Neural progenitor cell (in vitro differentiated cells): ENCODE data around the gene ART1. TPM values are rescaled to one million over a fixed set of nuclear protein-coding genes. Genes with fewer than 3 reads are reported as not detected.

ENCODE experiments used
- DNase-seq: peaks from one replicate; pipeline ENCODE4 v3.0.0-alpha.2; 2016; ENCODE audit warnings: low spot score
- H2AFZ ChIP-seq: fragments of 200-600 bp; sonication (generic); replicated peaks from 2 replicates; pipeline ENCODE4 v1.6.1; 2016; ENCODE audit warnings: antibody characterized with exemption
- H3F3A ChIP-seq: fragments of 200-600 bp; sonication (generic); 2 replicates; pipeline ENCODE4 v1.6.1; 2016; ENCODE audit warnings: antibody characterized with exemption, low read depth
- H3K27ac ChIP-seq: fragments of 200-600 bp; sonication (generic); 2 replicates; pipeline ENCODE4 v1.5.1; 2016; ENCODE audit warnings: mild to moderate bottlenecking
- H3K27me3 ChIP-seq: fragments of 200-600 bp; sonication (generic); 2 replicates; pipeline ENCODE4 v1.6.1; 2016; ENCODE audit warnings: mild to moderate bottlenecking, moderate library complexity
- H3K36me3 ChIP-seq: fragments of 200-600 bp; sonication (generic); 2 replicates; pipeline ENCODE4 v1.5.1; 2016
- H3K4me1 ChIP-seq: fragments of 200-600 bp; sonication (generic); 2 replicates; pipeline ENCODE4 v1.6.1; 2016; ENCODE audit warnings: mixed run types
- H3K4me2 ChIP-seq: fragments of 200-600 bp; sonication (generic); 2 replicates; pipeline ENCODE4 v1.6.1; 2016
- H3K4me3 ChIP-seq: fragments of 200-600 bp; sonication (generic); 2 replicates; pipeline ENCODE4 v1.5.1; 2016
- H3K79me2 ChIP-seq: fragments of 200-600 bp; sonication (generic); 2 replicates; pipeline ENCODE4 v1.6.1; 2016; ENCODE audit warnings: low read depth
- H3K9ac ChIP-seq: fragments of 200-600 bp; sonication (generic); 2 replicates; pipeline ENCODE4 v1.6.1; 2016
- H3K9me3 ChIP-seq: fragments of 200-600 bp; sonication (generic); 2 replicates; pipeline ENCODE4 v1.5.1; 2016; ENCODE audit warnings: low read depth
- H4K20me1 ChIP-seq: fragments of 200-600 bp; sonication (generic); 2 replicates; pipeline ENCODE4 v1.6.1; 2016; ENCODE audit warnings: low read depth
- H3K27ac Mint-ChIP-seq: 3 replicates; pipeline ENCODE4 v1.8.0; 2021; ENCODE audit warnings: mixed read lengths
- H3K27me3 Mint-ChIP-seq: 2 replicates; pipeline ENCODE4 v1.8.0; 2022; ENCODE audit warnings: low read depth, mild to moderate bottlenecking, inconsistent platforms, moderate library complexity, mixed read lengths; ENCODE audit not compliant: insufficient read depth
- H3K36me3 Mint-ChIP-seq: 3 replicates; pipeline ENCODE4 v1.8.0; 2021; ENCODE audit warnings: mixed read lengths
- H3K4me1 Mint-ChIP-seq: 3 replicates; pipeline ENCODE4 v1.8.0; 2021; ENCODE audit warnings: mixed read lengths
- H3K4me3 Mint-ChIP-seq: 3 replicates; pipeline ENCODE4 v1.8.0; 2021; ENCODE audit warnings: mild to moderate bottlenecking, moderate library complexity, mixed read lengths
- H3K9me3 Mint-ChIP-seq: 3 replicates; pipeline ENCODE4 v1.8.0; 2020; ENCODE audit warnings: mixed read lengths
- CTCF ChIP-seq: fragments of 200-600 bp; sonication (generic); IDR thresholded peaks from 2 replicates; pipeline ENCODE4 v1.5.1; 2017; ENCODE audit warnings: antibody characterized with exemption, mild to moderate bottlenecking
- EZH2 ChIP-seq: fragments of 200-600 bp; sonication (generic); IDR thresholded peaks from 2 replicates; pipeline ENCODE4 v1.6.1; 2017; ENCODE audit warnings: antibody characterized with exemption, mild to moderate bottlenecking, moderate library complexity
- EZH2phosphoT487 ChIP-seq: fragments of 200-600 bp; sonication (generic); IDR thresholded peaks from 2 replicates; pipeline ENCODE4 v1.6.1; 2017; ENCODE audit warnings: antibody characterized with exemption
- total RNA-seq: library from RNA; depleted of rRNA; stranded (reverse); fragments of >200 nt; gene quantifications from 2 replicates; pipeline ENCODE4 v1.2.3, GENCODE V29; 2015; ENCODE audit warnings: low replicate concordance

ART1 gene
- total RNA-seq, 1 donor from 2014 or later: not detected

DNA sequence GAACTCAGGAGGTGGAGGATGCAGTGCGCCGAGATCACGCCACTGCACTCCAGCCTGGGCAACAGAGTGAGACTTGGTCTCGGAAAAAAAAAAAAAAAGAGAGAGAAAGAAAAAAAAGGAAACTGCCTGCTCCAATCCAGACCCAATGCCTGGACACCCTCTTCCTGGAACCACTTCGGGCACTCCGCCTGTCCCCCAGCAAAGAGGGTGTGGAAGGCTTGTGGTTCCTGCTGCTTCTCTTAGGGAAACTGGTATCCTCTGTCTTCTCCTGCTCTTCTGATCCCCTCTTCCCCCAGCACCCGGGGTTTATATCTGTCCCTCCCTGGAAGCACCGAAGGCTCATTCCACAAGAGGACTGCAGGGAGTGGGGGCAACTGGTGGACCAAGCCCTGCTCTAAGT lies 13.3 kb downstream of the ART1 start:
- H3K4me3 Mint-ChIP-seq: no peak overlapping the region
- no peak for DNase-seq
- H3K4me1 ChIP-seq: no peaks in the 10 kb centered on the region
- peaks cover 7% of the 10 kb centered on the region for H3K27me3 Mint-ChIP-seq
- no peak overlapping the region for H2AFZ ChIP-seq
- no peaks in the 10 kb centered on the region for H3K4me1 Mint-ChIP-seq
- no peak overlapping the region for H3K27ac Mint-ChIP-seq
- H3K36me3 Mint-ChIP-seq: peaks cover 3% of the 10 kb centered on the region
- no peak for TF ChIP-seq CTCF
- no peak for TF ChIP-seq EZH2
- no peak overlapping the region for H3K27ac ChIP-seq
- H3K9me3 ChIP-seq: no peaks in the 10 kb centered on the region
- no peak overlapping the region for H3K4me2 ChIP-seq
- H4K20me1 ChIP-seq: no peaks in the 10 kb centered on the region
- H3K4me3 ChIP-seq: no peak overlapping the region
- no peaks in the 10 kb centered on the region for H3K36me3 ChIP-seq
- no peak overlapping the region for H3K9ac ChIP-seq
- H3F3A ChIP-seq: no peaks in the 10 kb centered on the region
- no peaks in the 10 kb centered on the region for H3K27me3 ChIP-seq
- no peaks in the 10 kb centered on the region for H3K79me2 ChIP-seq
- no peaks in the 10 kb centered on the region for H3K9me3 Mint-ChIP-seq

DNA sequence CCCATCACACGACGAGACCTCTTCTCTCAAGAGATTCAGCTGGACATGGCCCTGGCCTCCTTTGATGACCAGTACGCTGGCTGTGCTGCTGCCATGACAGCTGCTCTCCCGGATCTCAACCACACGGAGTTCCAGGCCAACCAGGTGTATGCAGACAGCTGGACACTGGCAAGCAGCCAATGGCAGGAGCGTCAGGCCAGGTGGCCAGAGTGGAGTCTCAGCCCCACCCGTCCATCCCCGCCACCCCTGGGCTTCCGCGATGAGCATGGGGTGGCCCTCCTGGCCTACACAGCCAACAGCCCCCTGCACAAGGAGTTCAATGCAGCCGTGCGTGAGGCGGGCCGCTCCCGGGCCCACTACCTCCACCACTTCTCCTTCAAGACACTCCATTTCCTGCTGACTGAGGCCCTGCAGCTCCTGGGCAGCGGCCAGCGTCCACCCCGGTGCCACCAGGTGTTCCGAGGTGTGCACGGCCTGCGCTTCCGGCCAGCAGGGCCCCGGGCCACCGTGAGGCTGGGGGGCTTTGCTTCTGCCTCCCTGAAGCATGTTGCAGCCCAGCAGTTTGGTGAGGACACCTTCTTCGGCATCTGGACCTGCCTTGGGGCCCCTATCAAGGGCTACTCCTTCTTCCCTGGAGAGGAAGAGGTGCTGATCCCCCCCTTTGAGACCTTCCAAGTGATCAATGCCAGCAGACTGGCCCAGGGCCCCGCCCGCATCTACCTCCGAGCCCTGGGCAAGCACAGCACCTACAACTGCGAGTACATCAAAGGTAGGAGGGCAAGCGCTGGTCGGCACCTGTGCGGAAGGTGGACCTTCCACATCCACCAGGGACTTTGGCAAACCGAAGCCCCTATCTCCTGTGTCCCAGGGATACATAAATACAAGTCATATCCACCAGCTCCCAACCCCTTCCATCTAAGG lies 14.9 kb downstream of the ART1 start:
- DNase-seq: no peak
- H3K4me2 ChIP-seq: no peak overlapping the region
- H4K20me1 ChIP-seq: no peaks in the 10 kb centered on the region
- H3K4me1 Mint-ChIP-seq: no peaks in the 10 kb centered on the region
- no peaks in the 10 kb centered on the region for H3K4me1 ChIP-seq
- no peak overlapping the region for H3K27ac ChIP-seq
- H3K27me3 ChIP-seq: no peaks in the 10 kb centered on the region
- H3K4me3 ChIP-seq: no peak overlapping the region
- H3K9ac ChIP-seq: no peak overlapping the region
- no peak overlapping the region for H3K4me3 Mint-ChIP-seq
- TF ChIP-seq EZH2: no peak
- TF ChIP-seq CTCF: no peak
- no peak for TF ChIP-seq EZH2phosphoT487
- no peaks in the 10 kb centered on the region for H3K36me3 ChIP-seq
- H3K9me3 ChIP-seq: no peaks in the 10 kb centered on the region
- no peaks in the 10 kb centered on the region for H3F3A ChIP-seq
- H2AFZ ChIP-seq: no peak overlapping the region
- no peaks in the 10 kb centered on the region for H3K79me2 ChIP-seq
- no peaks in the 10 kb centered on the region for H3K9me3 Mint-ChIP-seq
- peaks cover 7% of the 10 kb centered on the region for H3K27me3 Mint-ChIP-seq
- H3K36me3 Mint-ChIP-seq: peaks cover 11% of the 10 kb centered on the region
- peak overlapping the region; percentile 17 for H3K27ac Mint-ChIP-seq

- peaks cover 19% of the 10 kb centered on the region for H3K36me3 Mint-ChIP-seq
- H3F3A ChIP-seq: no peaks in the 10 kb centered on the region
- no peak for TF ChIP-seq EZH2
- TF ChIP-seq CTCF: no peak
- TF ChIP-seq EZH2phosphoT487: no peak
- no peaks in the 10 kb centered on the region for H3K27me3 ChIP-seq
- H3K27ac ChIP-seq: no peak overlapping the region
- no peak overlapping the region for H2AFZ ChIP-seq
- H3K4me2 ChIP-seq: no peak overlapping the region
- no peaks in the 10 kb centered on the region for H4K20me1 ChIP-seq
- peak overlapping the region; percentile 3 for H3K4me3 Mint-ChIP-seq
- H3K36me3 ChIP-seq: no peaks in the 10 kb centered on the region
- no peak overlapping the region for H3K4me3 ChIP-seq
- H3K9ac ChIP-seq: no peak overlapping the region
- H3K9me3 Mint-ChIP-seq: no peaks in the 10 kb centered on the region
- H3K4me1 ChIP-seq: no peaks in the 10 kb centered on the region
- DNase-seq: no peak
- peaks cover 10% of the 10 kb centered on the region for H3K27me3 Mint-ChIP-seq
- no peaks in the 10 kb centered on the region for H3K4me1 Mint-ChIP-seq
- H3K27ac Mint-ChIP-seq: no peak overlapping the region
- H3K9me3 ChIP-seq: no peaks in the 10 kb centered on the region
- no peaks in the 10 kb centered on the region for H3K79me2 ChIP-seq
Measured at GRCh38 chr11:3660960-3661359, 16.0 kb downstream of the ART1 start.
